ENCODE measurements around the gene ACTN3.

GRCh38 chr11:66581261-66581660 lies 34.6 kb downstream of the ACTN3 start:
- TF ChIP-seq POLR2A (IDR thresholded peaks at IDR 0.05) (no peak), POLR2AphosphoS5 (IDR thresholded peaks at IDR 0.05) (no peak)
